Measurements from ENCODE around the gene ZNF609.
A peak's percentile ranks its signal among the peaks of the same experiment; 100 is the strongest.

ZNF609 gene

DNA sequence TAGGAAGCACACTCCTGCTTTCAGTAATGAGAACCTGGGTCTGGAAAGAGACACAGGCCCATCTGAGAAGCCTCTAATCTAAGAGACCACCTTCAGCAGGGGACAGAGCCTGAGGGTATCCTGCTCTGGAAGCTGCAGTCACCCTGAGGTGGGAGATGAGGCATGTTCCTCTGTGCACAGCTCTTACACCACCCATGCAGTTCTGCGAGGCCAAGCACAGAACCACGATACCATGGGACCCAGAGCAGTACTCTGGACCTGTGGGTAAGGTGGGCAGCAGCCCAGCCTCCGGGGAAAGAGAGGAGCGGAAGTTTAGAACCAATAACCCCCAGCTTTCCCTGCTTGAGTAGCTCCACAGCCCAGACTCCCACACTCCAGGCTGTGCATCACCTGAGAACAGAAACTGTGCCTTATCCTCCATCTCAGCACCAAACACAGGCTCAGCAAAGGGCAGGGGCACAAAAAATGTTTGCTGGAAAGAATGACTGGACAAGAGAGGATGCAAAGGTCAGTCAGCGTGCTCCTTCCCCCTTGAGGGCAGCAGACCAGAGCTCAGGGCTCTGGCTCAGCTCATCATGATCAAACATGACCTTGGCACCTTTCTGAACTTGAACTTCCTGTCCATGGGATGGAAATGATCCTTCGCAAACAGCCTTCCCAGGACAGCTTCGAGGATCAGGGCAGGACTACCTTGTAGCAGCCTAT, 271.9 kb downstream of the ZNF609 start:
- TF ChIP-seq, protein P1, sequence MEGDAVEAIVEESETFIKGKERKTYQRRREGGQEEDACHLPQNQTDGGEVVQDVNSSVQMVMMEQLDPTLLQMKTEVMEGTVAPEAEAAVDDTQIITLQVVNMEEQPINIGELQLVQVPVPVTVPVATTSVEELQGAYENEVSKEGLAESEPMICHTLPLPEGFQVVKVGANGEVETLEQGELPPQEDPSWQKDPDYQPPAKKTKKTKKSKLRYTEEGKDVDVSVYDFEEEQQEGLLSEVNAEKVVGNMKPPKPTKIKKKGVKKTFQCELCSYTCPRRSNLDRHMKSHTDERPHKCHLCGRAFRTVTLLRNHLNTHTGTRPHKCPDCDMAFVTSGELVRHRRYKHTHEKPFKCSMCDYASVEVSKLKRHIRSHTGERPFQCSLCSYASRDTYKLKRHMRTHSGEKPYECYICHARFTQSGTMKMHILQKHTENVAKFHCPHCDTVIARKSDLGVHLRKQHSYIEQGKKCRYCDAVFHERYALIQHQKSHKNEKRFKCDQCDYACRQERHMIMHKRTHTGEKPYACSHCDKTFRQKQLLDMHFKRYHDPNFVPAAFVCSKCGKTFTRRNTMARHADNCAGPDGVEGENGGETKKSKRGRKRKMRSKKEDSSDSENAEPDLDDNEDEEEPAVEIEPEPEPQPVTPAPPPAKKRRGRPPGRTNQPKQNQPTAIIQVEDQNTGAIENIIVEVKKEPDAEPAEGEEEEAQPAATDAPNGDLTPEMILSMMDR (IDR thresholded peaks at IDR 0.05; ENCODE audit: control insufficient read depth, extremely low read depth, insufficient read depth): no peak
- peak; percentile 26 for DNase-seq (ENCODE audit: low read depth)
- no peak overlapping the region for H3K4me3 ChIP-seq (ENCODE audit: low read depth, low read length)
